ENCODE data around the gene MIPEP. TPM values are rescaled to one million over a fixed set of nuclear protein-coding genes. Genes with fewer than 3 reads are reported as not detected.

MIPEP gene
- 19.6 and 21.4 TPM in 2 replicates for total RNA-seq
- long read RNA-seq, transcript MIPEP-201 (19 exons, 2,400 nt): major isoform, 114 of 136 reads
- long read RNA-seq, partial matches to known transcripts: 4 of 136 reads
- long read RNA-seq, other reads (novel, unspliced or antisense): 18 of 136 reads

- Mint-ChIP-seq H3K9me3 (no peaks in the 10 kb centered on the region), H3K27me3 (ENCODE audit: low read depth) (no peaks in the 10 kb centered on the region), H3K27ac (ENCODE audit: unreplicated experiment) (peak within 1 kb of the TSS; percentile 93), H3K4me3 (peak within 1 kb of the TSS; percentile 89), H3K4me1 (peaks cover 28% of the 10 kb centered on the region), H3K36me3 (ENCODE audit: low read depth) (peaks cover 4% of the 10 kb centered on the region)
- TF ChIP-seq CTCF (conservative IDR thresholded peaks at IDR 0.05): peak; percentile 75
- peak; percentile 89 for DNase-seq (ENCODE audit: low read depth, low spot score)
Observed at GRCh38 chr13:23888658-23889614, at the start of gene MIPEP. TSS of gene MIPEP (minus strand) at chr13:23889400. CDS start at chr13:23889320, 80 bp downstream.

GRCh38 chr13:23934520-23934919 lies 45.3 kb upstream of the MIPEP start:
- H3K4me3 Mint-ChIP-seq: no peak overlapping the region
- no peak overlapping the region for H3K27ac Mint-ChIP-seq (ENCODE audit: unreplicated experiment)
- peaks cover 9% of the 10 kb centered on the region for H3K4me1 Mint-ChIP-seq
- H3K27me3 Mint-ChIP-seq (ENCODE audit: low read depth): no peaks in the 10 kb centered on the region
- H3K9me3 Mint-ChIP-seq: peaks cover 13% of the 10 kb centered on the region
- H3K36me3 Mint-ChIP-seq (ENCODE audit: low read depth): peaks cover 11% of the 10 kb centered on the region
- TF ChIP-seq CTCF (conservative IDR thresholded peaks at IDR 0.05): no peak
- DNase-seq (ENCODE audit: low read depth, low spot score): no peak

GRCh38 chr13:23928985-23929384 lies 39.8 kb upstream of the MIPEP start:
- no peak overlapping the region for H3K27ac Mint-ChIP-seq (ENCODE audit: unreplicated experiment)
- H3K36me3 Mint-ChIP-seq (ENCODE audit: low read depth): no peaks in the 10 kb centered on the region
- no peaks in the 10 kb centered on the region for H3K9me3 Mint-ChIP-seq
- peaks cover 3% of the 10 kb centered on the region for H3K4me1 Mint-ChIP-seq
- H3K27me3 Mint-ChIP-seq (ENCODE audit: low read depth): no peaks in the 10 kb centered on the region
- no peak for TF ChIP-seq CTCF (conservative IDR thresholded peaks at IDR 0.05)
- DNase-seq (ENCODE audit: low read depth, low spot score): no peak
- H3K4me3 Mint-ChIP-seq: no peak overlapping the region

GRCh38 chr13:23923031-23923430 lies 33.8 kb upstream of the MIPEP start:
- no peak for TF ChIP-seq CTCF (conservative IDR thresholded peaks at IDR 0.05)
- H3K4me3 Mint-ChIP-seq: no peak overlapping the region
- peaks cover 20% of the 10 kb centered on the region for H3K27me3 Mint-ChIP-seq (ENCODE audit: low read depth)
- H3K27ac Mint-ChIP-seq (ENCODE audit: unreplicated experiment): no peak overlapping the region
- no peaks in the 10 kb centered on the region for H3K9me3 Mint-ChIP-seq
- DNase-seq (ENCODE audit: low read depth, low spot score): no peak
- no peaks in the 10 kb centered on the region for H3K4me1 Mint-ChIP-seq
- H3K36me3 Mint-ChIP-seq (ENCODE audit: low read depth): no peaks in the 10 kb centered on the region

- no peak for TF ChIP-seq CTCF (conservative IDR thresholded peaks at IDR 0.05)
- no peaks in the 10 kb centered on the region for H3K4me1 Mint-ChIP-seq
Observed at GRCh38 chr13:23922005-23922932, 33.1 kb upstream of the MIPEP start.

More at GRCh38 chr13:23922005-23922932, 33.1 kb upstream of the MIPEP start:
- no peak overlapping the region for H3K27ac Mint-ChIP-seq (ENCODE audit: unreplicated experiment)
- H3K27me3 Mint-ChIP-seq (ENCODE audit: low read depth): peaks cover 20% of the 10 kb centered on the region
- DNase-seq (ENCODE audit: low read depth, low spot score): no peak
- H3K9me3 Mint-ChIP-seq: peaks cover 1% of the 10 kb centered on the region
- H3K36me3 Mint-ChIP-seq (ENCODE audit: low read depth): no peaks in the 10 kb centered on the region
- no peak overlapping the region for H3K4me3 Mint-ChIP-seq
